Fibroblast of the aortic adventitia (primary cell): ENCODE results near the gene UBFD1. TPM values are rescaled to one million over a fixed set of nuclear protein-coding genes. Genes with fewer than 3 reads are reported as not detected.
"Not testable (repeated sequence)": the region's sequence is repeated elsewhere in the genome, so short reads cannot be mapped to it uniquely, and the experiment has no call there.

Experiments
- DNase-seq: peaks from one replicate; pipeline ENCODE4 v3.0.0-alpha.2; 2010; ENCODE audit warnings: low read depth
- H3K4me3 ChIP-seq: 2 replicates; pipeline ENCODE4 v1.5.1; 2011; ENCODE audit warnings: low read depth, mild to moderate bottlenecking, control low read depth, low read length, moderate library complexity
- CTCF ChIP-seq: IDR thresholded peaks from 2 replicates; pipeline ENCODE4 v1.5.1; 2011; ENCODE audit warnings: mild to moderate bottlenecking, low read length, control low read depth, inconsistent platforms; ENCODE audit not compliant: insufficient read depth
- total RNA-seq: library from RNA; depleted of rRNA; stranded (reverse); fragments of >200 nt; gene quantifications from 2 replicates; pipeline ENCODE4 v1.2.3, GENCODE V29; 2012; ENCODE audit warnings: low replicate concordance

UBFD1 gene
- total RNA-seq, 1 donor, result 89.1 TPM

GRCh38 chr16:23535901-23536300 lies 21.6 kb upstream of the UBFD1 start:
- no peak for TF ChIP-seq CTCF
- DNase-seq, result no peak
- no peak overlapping the region for H3K4me3 ChIP-seq

- no peak for TF ChIP-seq CTCF
- no peak overlapping the region for H3K4me3 ChIP-seq
- no peak for DNase-seq
Observed at GRCh38 chr16:23537390-23537789, 20.1 kb upstream of the UBFD1 start.

- TF ChIP-seq CTCF, result no peak
- H3K4me3 ChIP-seq, result no peak overlapping the region
- no peak for DNase-seq
Observed at GRCh38 chr16:23538919-23539278, 18.6 kb upstream of the UBFD1 start.

GRCh38 chr16:23539984-23540816 lies 17.3 kb upstream of the UBFD1 start:
- no peak for TF ChIP-seq CTCF
- no peak overlapping the region for H3K4me3 ChIP-seq
- DNase-seq, result no peak

GRCh38 chr16:23540817-23541178 lies 16.7 kb upstream of the UBFD1 start:
- H3K4me3 ChIP-seq, DNase-seq: not testable (repeated sequence)

GRCh38 chr16:23544436-23544835 lies 13.1 kb upstream of the UBFD1 start:
- H3K4me3 ChIP-seq, result no peak overlapping the region
- TF ChIP-seq CTCF, result no peak
- DNase-seq, result no peak

- H3K4me3 ChIP-seq, result no peak overlapping the region
- no peak for TF ChIP-seq CTCF
Observed at GRCh38 chr16:23549938-23550337, 7.6 kb upstream of the UBFD1 start.

More at GRCh38 chr16:23549938-23550337, 7.6 kb upstream of the UBFD1 start:
- no peak for DNase-seq
